Measurements from ENCODE around the gene GPSM1. TPM values are rescaled to one million over a fixed set of nuclear protein-coding genes. Genes with fewer than 3 reads are reported as not detected.

GPSM1 gene
- total RNA-seq, 1 experiment from 2014 or later: 24.7 TPM

- no peak for TF ChIP-seq CTCF (conservative IDR thresholded peaks at IDR 0.05)
- H3K27ac Mint-ChIP-seq: peak overlapping the region in 2 of 3 experiments; percentile 18 to 31; a peak in 2 of 7 replicates
Observed at GRCh38 chr9:136398286-136398685, 70.9 kb downstream of the GPSM1 start.

More at GRCh38 chr9:136398286-136398685, 70.9 kb downstream of the GPSM1 start:
- Histone ChIP-seq H2BK20ac (ENCODE audit: low read depth, low read length, poor library complexity, severe bottlenecking) (no peak overlapping the region), H4K20me1 (ENCODE audit: control insufficient read depth, insufficient read depth, insufficient read length) (no peaks in the 10 kb centered on the region), H3K23me2 (ENCODE audit: insufficient read length, low read depth, low read length, poor library complexity, severe bottlenecking) (peaks cover 6% of the 10 kb centered on the region), H3K14ac (ENCODE audit: insufficient read depth, low read length) (no peak overlapping the region), H3K9me3 (ENCODE audit: control insufficient read depth, low read depth, low read length) (no peaks in the 10 kb centered on the region), H3K4me1 (ENCODE audit: insufficient read depth, low read length) (no peaks in the 10 kb centered on the region), H2AFZ (ENCODE audit: low read length) (no peak overlapping the region), H3K27ac (ENCODE audit: insufficient read length, low read depth, low read length) (no peak overlapping the region), H3K27me3 (ENCODE audit: insufficient read depth, low read length) (no peaks in the 10 kb centered on the region), H2BK12ac (ENCODE audit: insufficient read length, low read depth, low read length) (no peak overlapping the region), H3T11ph (ENCODE audit: low read length) (no peak overlapping the region), H3K4me2 (ENCODE audit: insufficient read depth, insufficient read length, low read length) (no peak overlapping the region), H3K79me1 (ENCODE audit: insufficient read depth, low read depth, low read length, poor library complexity, severe bottlenecking) (peaks cover 7% of the 10 kb centered on the region), H3K18ac (ENCODE audit: insufficient read length, low read depth, low read length) (no peak overlapping the region), H3K9ac (ENCODE audit: extremely low read depth, insufficient read length, low read length) (no peak overlapping the region), H2BK120ac (ENCODE audit: low read depth, low read length, poor library complexity, severe bottlenecking) (no peak overlapping the region), H2BK15ac (ENCODE audit: low read depth, low read length) (no peak overlapping the region), H3K23ac (ENCODE audit: insufficient read length, low read depth, low read length) (no peak overlapping the region), H3K56ac (ENCODE audit: insufficient read length, low read depth, low read length) (no peak overlapping the region), H3K79me2 (ENCODE audit: insufficient read depth, low read length) (peaks cover 12% of the 10 kb centered on the region; the same call in 1 of the 2 replicates), H3K4ac (ENCODE audit: low read depth, low read length) (no peak overlapping the region), H2BK5ac (ENCODE audit: insufficient read length, low read length) (no peak overlapping the region), H4K91ac (ENCODE audit: insufficient read length, low read depth, low read length) (no peak overlapping the region), H2AK5ac (ENCODE audit: insufficient read length, low read length) (no peak overlapping the region), H4K8ac (replicated peaks; ENCODE audit: insufficient read length, low read depth, low read length) (no peak overlapping the region), H4K5ac (ENCODE audit: insufficient read length, low read depth, low read length) (no peak overlapping the region)
- H3K4me3 Mint-ChIP-seq: peak overlapping the region; percentile 89 to 94
- H3K9me3 Mint-ChIP-seq: no peaks in the 10 kb centered on the region
- DNase-seq: no peak
- peaks cover 25 to 66% (median 57%) of the 10 kb centered on the region in 3 experiments for H3K36me3 Mint-ChIP-seq (ENCODE audit: insufficient read depth in 1 of 3, low read depth in 3 of 3)
- WGBS (ENCODE audit: extremely low coverage, insufficient read length, low lambda C conversion rate): no CpG with 5 or more reads among the region's 12 CpGs
- peaks cover 11 to 12% of the 10 kb centered on the region in 2 experiments for H3K4me1 Mint-ChIP-seq
- no peaks in the 10 kb centered on the region for H3K27me3 Mint-ChIP-seq (ENCODE audit: low read depth)
